Endothelial cell of umbilical vein (primary cell): ENCODE measurements around the gene ZFYVE16. TPM values are rescaled to one million over a fixed set of nuclear protein-coding genes. Genes with fewer than 3 reads are reported as not detected.

Source experiments
- BruUV-seq: library from RNA; stranded (reverse); fragments of 400-500 nt; replicated peaks from 2 replicates; lab custom pipeline; 2021; lab: Mats Ljungman, UMichigan
- CTCF ChIA-PET: fragments of 300-600, 350-600 bp; sonication (Branson Sonifier 250); formaldehyde crosslinking; loops from one replicate; lab custom pipeline; 2021; ENCODE audit warnings: antibody characterized with exemption, inconsistent platforms; lab: Charles Lee
- POLR2A ChIA-PET: fragments of 300-600, 350-600 bp; sonication (Branson Sonifier 250); formaldehyde crosslinking; loops from one replicate; lab custom pipeline; 2021; ENCODE audit warnings: antibody characterized with exemption, inconsistent platforms; lab: Charles Lee
- DNase-seq: peaks from one replicate; pipeline ENCODE4 v3.0.0-alpha.2; 2011; ENCODE audit warnings: low read depth, low spot score
- FAIRE-seq: peaks from 2 replicates; lab custom pipeline; 2011; peaks lifted over from hg19 to GRCh38; lab: Jason Lieb, UNC
- H2AFZ ChIP-seq: 2 replicates; pipeline ENCODE4 v1.6.0; 2012; ENCODE audit warnings: low read depth, low read length, control low read depth, inconsistent platforms
- H3K27ac ChIP-seq: 2 replicates; pipeline ENCODE4 v1.5.1; 2011; ENCODE audit warnings: low read depth, mild to moderate bottlenecking, control low read depth, low read length, moderate library complexity; ENCODE audit not compliant: insufficient read depth
- H3K27me3 ChIP-seq, 2 experiments: 2 replicates each; pipeline versions ENCODE4 v1.6.0 to v1.6.1; 2011; ENCODE audit warnings: low read length in 2 of 2, mixed read lengths in 1 of 2; ENCODE audit not compliant: control insufficient read depth in 2 of 2, insufficient read depth in 2 of 2
- H3K36me3 ChIP-seq, 2 experiments: 2 replicates in 1 of 2; 3 replicates in 1 of 2; pipeline ENCODE4 v1.5.1; 2011; ENCODE audit warnings: low read length in 2 of 2, mild to moderate bottlenecking in 1 of 2, moderate library complexity in 1 of 2; ENCODE audit not compliant: control insufficient read depth in 2 of 2, insufficient read depth in 2 of 2; ENCODE audit errors: extremely low read depth in 1 of 2
- H3K4me1 ChIP-seq: 3 replicates; pipeline ENCODE4 v1.5.1; 2011; ENCODE audit warnings: mild to moderate bottlenecking, low read length; ENCODE audit not compliant: control insufficient read depth, insufficient read depth; ENCODE audit errors: extremely low read depth
- H3K4me2 ChIP-seq: 2 replicates; pipeline ENCODE4 v1.6.1; 2011; ENCODE audit warnings: low read length, control low read depth, mixed read lengths; ENCODE audit not compliant: insufficient read depth
- H3K4me3 ChIP-seq, 3 experiments: fragments of 200-600 bp in 1 of 3; sonication (generic), shearing (Covaris generic) in 1 of 3; replicated peaks in 1 of 3; 2 replicates each; pipeline ENCODE4 v1.5.1; 2011 to 2016; ENCODE audit warnings: control low read depth in 3 of 3, low read length in 3 of 3, mild to moderate bottlenecking in 2 of 3, inconsistent platforms in 1 of 3, low read depth in 1 of 3, moderate library complexity in 1 of 3; ENCODE audit not compliant: insufficient read depth in 1 of 3
- H3K79me2 ChIP-seq: 2 replicates; pipeline ENCODE4 v1.6.0; 2012; ENCODE audit warnings: low read length, inconsistent platforms; ENCODE audit not compliant: control insufficient read depth, insufficient read depth
- H3K9ac ChIP-seq: replicated peaks from 2 replicates; pipeline ENCODE3; 2011; ENCODE audit warnings: low read length, control low read depth; ENCODE audit not compliant: insufficient read depth; ENCODE audit errors: extremely low read depth
- H3K9me1 ChIP-seq: replicated peaks from 3 replicates; pipeline ENCODE4 v1.6.0; 2011; ENCODE audit warnings: mild to moderate bottlenecking, low read length; ENCODE audit not compliant: control insufficient read depth, insufficient read depth; ENCODE audit errors: extremely low read depth
- H3K9me3 ChIP-seq: replicated peaks from 2 replicates; pipeline ENCODE4 v1.5.1; 2012; ENCODE audit warnings: low read length, inconsistent platforms; ENCODE audit not compliant: control insufficient read depth, insufficient read depth
- H4K20me1 ChIP-seq: replicated peaks from 2 replicates; pipeline ENCODE3; 2011; ENCODE audit warnings: mild to moderate bottlenecking, low read length; ENCODE audit not compliant: control insufficient read depth, insufficient read depth; ENCODE audit errors: extremely low read depth
- CTCF ChIP-seq, 2 donors: IDR thresholded peaks; 1 replicate in 1 of 2; 2 replicates in 1 of 2; pipeline ENCODE4 v1.5.1; 2011; ENCODE audit warnings: low read length in 2 of 2, mild to moderate bottlenecking in 2 of 2, moderate library complexity in 2 of 2, control low read depth in 1 of 2, inconsistent platforms in 1 of 2, low read depth in 1 of 2; ENCODE audit not compliant: insufficient read depth in 1 of 2; ENCODE audit errors: extremely low read depth in 1 of 2
- EZH2 ChIP-seq: IDR thresholded peaks from 2 replicates; pipeline ENCODE4 v1.6.1; 2012; ENCODE audit warnings: borderline replicate concordance, low read depth, mild to moderate bottlenecking, moderate library complexity, low read length, inconsistent platforms; ENCODE audit not compliant: severe bottlenecking
- FOS ChIP-seq: IDR thresholded peaks from 2 replicates; pipeline ENCODE4 v1.6.1; 2011; ENCODE audit warnings: mild to moderate bottlenecking, low read length, moderate library complexity, borderline replicate concordance; ENCODE audit not compliant: insufficient read depth
- GATA2 ChIP-seq: IDR thresholded peaks from 2 replicates; pipeline ENCODE4 v1.7.0; 2011; ENCODE audit warnings: low read depth, mild to moderate bottlenecking, moderate library complexity, mixed read lengths, low read length; ENCODE audit not compliant: insufficient read length, insufficient read depth
- JUN ChIP-seq: IDR thresholded peaks from 2 replicates; pipeline ENCODE4 v1.6.1; 2011; ENCODE audit warnings: borderline replicate concordance, low read depth; ENCODE audit not compliant: insufficient read length, insufficient read depth
- MAX ChIP-seq: IDR thresholded peaks from 2 replicates; pipeline ENCODE4 v1.6.1; 2011; ENCODE audit not compliant: insufficient read depth, insufficient read length
- MYC ChIP-seq: IDR thresholded peaks from one replicate; pipeline ENCODE4 v1.6.1; 2011; ENCODE audit warnings: mild to moderate bottlenecking, low read depth, low read length
- POLR2A ChIP-seq: IDR thresholded peaks from 2 replicates; pipeline ENCODE4 v1.6.1; 2012; ENCODE audit warnings: low read depth, mild to moderate bottlenecking, control low read depth, low read length
- POLR2AphosphoS5 ChIP-seq: IDR thresholded peaks from 2 replicates; pipeline ENCODE4 v1.6.1; 2012; ENCODE audit warnings: low read depth, mild to moderate bottlenecking, control low read depth, low read length, moderate library complexity; ENCODE audit not compliant: insufficient read depth
- dilution Hi-C: fragments of 300-500 bp; cut with MboI; formaldehyde crosslinking; loops from one replicate; pipeline ENCODE4 v1.15.0; 2019; ENCODE audit warnings: low sequenced_read_pairs; ENCODE audit not compliant: extremely low pct_ligation_motif_present
- intact Hi-C: fragments of 100-400 bp; cut with micrococcal nuclease; formaldehyde crosslinking; loops from one replicate; pipeline ENCODE4 v1.10.0; 2022
- polyA plus RNA-seq, 4 experiments: library from polyadenylated mRNA; depleted of rRNA in 3 of 4; stranded (reverse) in 3 of 4; unstranded in 1 of 4; fragments of >200 nt; gene quantifications; 2 replicates each; pipeline versions ENCODE4 v1.2.1 to v1.2.3, GENCODE V29; 2011 to 2012; ENCODE audit warnings: missing spikeins in 1 of 4
- total RNA-seq: library from RNA; stranded (reverse); gene quantifications from 2 replicates; pipeline ENCODE4 v1.2.3, GENCODE V29; 2021

Gene ZFYVE16
- total and polyA plus RNA-seq, 2 donors (not counting 3 experiments of a cell fraction or from before 2014, with no cell fraction given), result 5.1 to 43.1 TPM

GRCh38 chr5:80509362-80509761 is 101.5 kb downstream of the ZFYVE16 start:
- Histone ChIP-seq H2AFZ (no peak overlapping the region), H3K4me1 (no peaks in the 10 kb centered on the region), H4K20me1 (no peaks in the 10 kb centered on the region), H3K36me3 (no peaks in the 10 kb centered on the region), H3K27me3 (no peaks in the 10 kb centered on the region), H3K4me3 (no peak overlapping the region), H3K9me1 (no peaks in the 10 kb centered on the region), H3K4me2 (no peak overlapping the region), H3K9ac (no peak overlapping the region), H3K79me2 (no peaks in the 10 kb centered on the region), H3K27ac (no peak overlapping the region), H3K9me3 (no peaks in the 10 kb centered on the region)
- intact Hi-C loops, result no loop called here
- no peak for TF ChIP-seq CTCF (IDR thresholded peaks at IDR 0.05; ENCODE audit: extremely low read depth in 1 of 2, insufficient read depth in 1 of 2, low read depth in 1 of 2, low read length in 2 of 2)
- TF ChIP-seq MYC, result no peak
- TF ChIP-seq POLR2A, result no peak
- no peak for TF ChIP-seq MAX
- TF ChIP-seq JUN, result no peak
- TF ChIP-seq POLR2AphosphoS5, result no peak
- no peak for TF ChIP-seq GATA2
- TF ChIP-seq FOS, result no peak
- no peak for TF ChIP-seq EZH2
- CTCF ChIA-PET, result no interaction called here
- FAIRE-seq, result no peak
- POLR2A ChIA-PET, result no interaction called here
- no TSS peak for BruUV-seq
- DNase-seq, result no peak
- dilution Hi-C loops, result no loop called here
